ENCODE results near the gene ZMYND11.

DNA sequence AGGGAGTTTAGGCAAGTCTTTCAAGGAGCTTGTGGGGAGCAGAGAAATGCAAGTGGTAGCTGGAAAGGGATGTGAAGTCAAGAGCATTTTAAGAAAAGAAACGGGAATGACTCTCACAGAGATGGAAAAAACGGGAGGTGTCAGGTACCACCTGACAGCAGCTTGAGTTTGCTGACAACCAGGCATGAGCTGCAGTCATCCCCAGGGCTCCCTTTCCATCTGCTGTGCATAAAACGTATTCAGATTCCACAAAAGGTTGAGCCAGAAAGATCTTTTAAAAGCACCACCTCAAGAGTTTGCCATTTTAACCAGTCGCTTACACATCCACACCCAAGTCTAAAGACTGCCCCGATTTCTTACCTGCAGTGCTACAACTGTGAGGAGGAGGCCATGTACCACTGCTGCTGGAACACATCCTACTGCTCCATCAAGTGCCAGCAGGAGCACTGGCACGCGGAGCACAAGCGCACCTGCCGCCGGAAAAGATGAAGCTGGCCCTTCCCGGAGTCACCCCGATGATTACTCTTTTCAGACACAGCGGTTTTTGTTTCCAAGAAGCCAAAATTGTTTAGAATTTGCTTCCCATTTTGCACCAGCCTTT is 116.8 kb downstream of the ZMYND11 start:
- TF ChIP-seq POLR2AphosphoS5 (IDR thresholded peaks at IDR 0.05; ENCODE audit: low read depth, low read length) (no peak), TCF7L2 (IDR thresholded peaks at IDR 0.05; ENCODE audit: low read depth, low read length) (no peak)
- TF ChIP-seq, protein P1, sequence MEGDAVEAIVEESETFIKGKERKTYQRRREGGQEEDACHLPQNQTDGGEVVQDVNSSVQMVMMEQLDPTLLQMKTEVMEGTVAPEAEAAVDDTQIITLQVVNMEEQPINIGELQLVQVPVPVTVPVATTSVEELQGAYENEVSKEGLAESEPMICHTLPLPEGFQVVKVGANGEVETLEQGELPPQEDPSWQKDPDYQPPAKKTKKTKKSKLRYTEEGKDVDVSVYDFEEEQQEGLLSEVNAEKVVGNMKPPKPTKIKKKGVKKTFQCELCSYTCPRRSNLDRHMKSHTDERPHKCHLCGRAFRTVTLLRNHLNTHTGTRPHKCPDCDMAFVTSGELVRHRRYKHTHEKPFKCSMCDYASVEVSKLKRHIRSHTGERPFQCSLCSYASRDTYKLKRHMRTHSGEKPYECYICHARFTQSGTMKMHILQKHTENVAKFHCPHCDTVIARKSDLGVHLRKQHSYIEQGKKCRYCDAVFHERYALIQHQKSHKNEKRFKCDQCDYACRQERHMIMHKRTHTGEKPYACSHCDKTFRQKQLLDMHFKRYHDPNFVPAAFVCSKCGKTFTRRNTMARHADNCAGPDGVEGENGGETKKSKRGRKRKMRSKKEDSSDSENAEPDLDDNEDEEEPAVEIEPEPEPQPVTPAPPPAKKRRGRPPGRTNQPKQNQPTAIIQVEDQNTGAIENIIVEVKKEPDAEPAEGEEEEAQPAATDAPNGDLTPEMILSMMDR (IDR thresholded peaks at IDR 0.05): no peak
- TF ChIP-seq, protein P2, sequence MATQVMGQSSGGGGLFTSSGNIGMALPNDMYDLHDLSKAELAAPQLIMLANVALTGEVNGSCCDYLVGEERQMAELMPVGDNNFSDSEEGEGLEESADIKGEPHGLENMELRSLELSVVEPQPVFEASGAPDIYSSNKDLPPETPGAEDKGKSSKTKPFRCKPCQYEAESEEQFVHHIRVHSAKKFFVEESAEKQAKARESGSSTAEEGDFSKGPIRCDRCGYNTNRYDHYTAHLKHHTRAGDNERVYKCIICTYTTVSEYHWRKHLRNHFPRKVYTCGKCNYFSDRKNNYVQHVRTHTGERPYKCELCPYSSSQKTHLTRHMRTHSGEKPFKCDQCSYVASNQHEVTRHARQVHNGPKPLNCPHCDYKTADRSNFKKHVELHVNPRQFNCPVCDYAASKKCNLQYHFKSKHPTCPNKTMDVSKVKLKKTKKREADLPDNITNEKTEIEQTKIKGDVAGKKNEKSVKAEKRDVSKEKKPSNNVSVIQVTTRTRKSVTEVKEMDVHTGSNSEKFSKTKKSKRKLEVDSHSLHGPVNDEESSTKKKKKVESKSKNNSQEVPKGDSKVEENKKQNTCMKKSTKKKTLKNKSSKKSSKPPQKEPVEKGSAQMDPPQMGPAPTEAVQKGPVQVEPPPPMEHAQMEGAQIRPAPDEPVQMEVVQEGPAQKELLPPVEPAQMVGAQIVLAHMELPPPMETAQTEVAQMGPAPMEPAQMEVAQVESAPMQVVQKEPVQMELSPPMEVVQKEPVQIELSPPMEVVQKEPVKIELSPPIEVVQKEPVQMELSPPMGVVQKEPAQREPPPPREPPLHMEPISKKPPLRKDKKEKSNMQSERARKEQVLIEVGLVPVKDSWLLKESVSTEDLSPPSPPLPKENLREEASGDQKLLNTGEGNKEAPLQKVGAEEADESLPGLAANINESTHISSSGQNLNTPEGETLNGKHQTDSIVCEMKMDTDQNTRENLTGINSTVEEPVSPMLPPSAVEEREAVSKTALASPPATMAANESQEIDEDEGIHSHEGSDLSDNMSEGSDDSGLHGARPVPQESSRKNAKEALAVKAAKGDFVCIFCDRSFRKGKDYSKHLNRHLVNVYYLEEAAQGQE (IDR thresholded peaks at IDR 0.05; ENCODE audit: insufficient read depth in 1 of 2, low read depth in 2 of 2, low read length in 1 of 2): no peak

Data from Panc1 (cell line).